ENCODE measurements around the gene KRTAP10-10.

DNA sequence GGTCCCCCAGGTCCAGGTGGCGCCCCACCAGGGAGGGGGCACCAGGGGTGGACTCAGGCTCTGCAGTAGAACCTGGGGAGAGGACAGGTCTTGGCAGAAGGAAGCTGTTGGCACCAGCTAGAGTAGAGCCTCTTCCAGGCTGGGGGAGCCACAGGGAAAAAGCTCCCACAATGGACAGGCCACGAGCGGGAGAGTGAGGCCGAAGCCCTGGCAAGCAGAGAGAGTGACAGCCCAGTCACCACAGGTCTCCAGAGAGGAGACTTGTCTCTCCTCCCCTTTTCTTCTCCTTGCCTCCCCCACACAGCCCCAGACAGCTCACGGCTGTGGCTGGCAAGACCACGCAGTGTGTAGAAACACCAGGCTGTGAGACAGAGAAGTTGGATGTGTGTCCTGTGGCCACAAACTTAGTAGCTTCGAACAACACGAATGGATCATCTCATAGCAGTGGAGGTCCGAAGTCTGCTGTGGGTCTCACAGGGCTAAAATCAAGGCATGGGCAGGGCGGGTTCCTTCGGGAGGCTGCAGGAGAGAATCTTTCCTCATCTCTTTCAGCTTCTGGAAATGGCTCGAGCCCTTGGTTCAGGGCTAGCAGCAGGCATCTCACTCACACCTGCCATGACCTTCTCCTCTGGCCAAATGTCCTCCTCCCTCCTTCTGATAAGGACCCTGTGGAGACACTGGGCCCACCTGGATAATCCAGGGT is 14.0 kb downstream of the KRTAP10-10 start:
- TF ChIP-seq, protein P1, sequence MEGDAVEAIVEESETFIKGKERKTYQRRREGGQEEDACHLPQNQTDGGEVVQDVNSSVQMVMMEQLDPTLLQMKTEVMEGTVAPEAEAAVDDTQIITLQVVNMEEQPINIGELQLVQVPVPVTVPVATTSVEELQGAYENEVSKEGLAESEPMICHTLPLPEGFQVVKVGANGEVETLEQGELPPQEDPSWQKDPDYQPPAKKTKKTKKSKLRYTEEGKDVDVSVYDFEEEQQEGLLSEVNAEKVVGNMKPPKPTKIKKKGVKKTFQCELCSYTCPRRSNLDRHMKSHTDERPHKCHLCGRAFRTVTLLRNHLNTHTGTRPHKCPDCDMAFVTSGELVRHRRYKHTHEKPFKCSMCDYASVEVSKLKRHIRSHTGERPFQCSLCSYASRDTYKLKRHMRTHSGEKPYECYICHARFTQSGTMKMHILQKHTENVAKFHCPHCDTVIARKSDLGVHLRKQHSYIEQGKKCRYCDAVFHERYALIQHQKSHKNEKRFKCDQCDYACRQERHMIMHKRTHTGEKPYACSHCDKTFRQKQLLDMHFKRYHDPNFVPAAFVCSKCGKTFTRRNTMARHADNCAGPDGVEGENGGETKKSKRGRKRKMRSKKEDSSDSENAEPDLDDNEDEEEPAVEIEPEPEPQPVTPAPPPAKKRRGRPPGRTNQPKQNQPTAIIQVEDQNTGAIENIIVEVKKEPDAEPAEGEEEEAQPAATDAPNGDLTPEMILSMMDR (IDR thresholded peaks at IDR 0.05) = no peak
- TF ChIP-seq EZH2 (IDR thresholded peaks at IDR 0.05) = no peak

Measured in neural progenitor cell (in vitro differentiated cells).